NAMALWA (cell line): ENCODE measurements around the gene C8A.

Source experiments
- DNase-seq: peaks from one replicate; pipeline ENCODE4 v3.0.0-alpha.2; 2015; ENCODE audit warnings: low spot score

C8A gene

DNA sequence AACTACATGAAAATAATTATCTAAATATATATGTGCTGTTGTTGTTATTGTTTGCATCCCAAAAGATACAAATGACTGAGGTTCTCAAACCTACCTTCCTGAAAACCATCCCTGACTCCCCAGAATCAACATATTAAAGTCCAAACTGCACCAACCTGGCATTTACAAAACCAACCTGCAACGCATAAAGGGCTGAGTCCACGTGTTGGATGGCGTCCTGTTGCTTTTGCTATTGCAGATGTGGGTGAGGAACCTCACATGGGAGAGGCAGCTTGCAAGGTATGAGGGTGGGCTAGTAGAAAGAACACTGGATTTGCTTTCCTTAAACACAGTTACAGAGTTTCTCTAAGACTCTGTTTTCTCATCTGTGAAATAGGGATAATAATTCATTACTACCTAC, 112.8 kb downstream of the C8A start:
- DNase-seq: no peak
